Measurements from ENCODE around the gene GRIK1.

GRCh38 chr21:29857150-29857549 lies 82.6 kb downstream of the GRIK1 start:
- TF ChIP-seq EZH2 (IDR thresholded peaks at IDR 0.05; ENCODE audit: insufficient read depth, poor library complexity, severe bottlenecking) (no peak), EZH2phosphoT487 (IDR thresholded peaks at IDR 0.05; ENCODE audit: insufficient read depth, low read depth) (no peak)
